NCI-H2227 treated with DMSO at 0.1 percent for 48 hours (cell line): ENCODE measurements around the gene HOTAIR.

Experiments
- DNase-seq: peaks from one replicate; lab custom pipeline; 2025; lab: John Stamatoyannopoulos, UW

The HOTAIR gene

GRCh38 chr12:53988541-53989226 is 13.9 kb upstream of the HOTAIR start:
- DNase-seq, result no peak

DNA sequence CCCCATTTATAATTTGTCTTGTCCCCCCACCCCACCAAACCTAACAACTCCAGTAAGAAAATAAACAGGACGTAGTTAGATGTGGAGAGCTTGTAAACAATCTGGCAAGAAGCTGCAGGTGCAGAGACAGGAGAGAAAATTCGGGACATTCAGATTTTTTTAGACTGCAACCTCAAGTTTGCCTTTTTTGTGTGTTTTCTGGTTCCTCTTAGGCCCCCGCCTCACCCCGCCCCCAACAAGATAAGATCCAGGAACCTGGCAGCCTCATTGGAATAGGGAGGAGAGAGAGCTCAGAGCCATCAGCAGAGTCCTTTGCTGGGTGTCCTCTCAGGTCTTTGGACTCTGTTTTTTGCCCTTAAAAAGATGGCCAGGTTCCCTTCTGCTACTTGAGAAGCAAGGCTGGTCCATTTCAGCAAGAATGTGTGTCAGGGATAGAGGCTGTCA is 13.1 kb upstream of the HOTAIR start:
- DNase-seq, result no peak

DNA sequence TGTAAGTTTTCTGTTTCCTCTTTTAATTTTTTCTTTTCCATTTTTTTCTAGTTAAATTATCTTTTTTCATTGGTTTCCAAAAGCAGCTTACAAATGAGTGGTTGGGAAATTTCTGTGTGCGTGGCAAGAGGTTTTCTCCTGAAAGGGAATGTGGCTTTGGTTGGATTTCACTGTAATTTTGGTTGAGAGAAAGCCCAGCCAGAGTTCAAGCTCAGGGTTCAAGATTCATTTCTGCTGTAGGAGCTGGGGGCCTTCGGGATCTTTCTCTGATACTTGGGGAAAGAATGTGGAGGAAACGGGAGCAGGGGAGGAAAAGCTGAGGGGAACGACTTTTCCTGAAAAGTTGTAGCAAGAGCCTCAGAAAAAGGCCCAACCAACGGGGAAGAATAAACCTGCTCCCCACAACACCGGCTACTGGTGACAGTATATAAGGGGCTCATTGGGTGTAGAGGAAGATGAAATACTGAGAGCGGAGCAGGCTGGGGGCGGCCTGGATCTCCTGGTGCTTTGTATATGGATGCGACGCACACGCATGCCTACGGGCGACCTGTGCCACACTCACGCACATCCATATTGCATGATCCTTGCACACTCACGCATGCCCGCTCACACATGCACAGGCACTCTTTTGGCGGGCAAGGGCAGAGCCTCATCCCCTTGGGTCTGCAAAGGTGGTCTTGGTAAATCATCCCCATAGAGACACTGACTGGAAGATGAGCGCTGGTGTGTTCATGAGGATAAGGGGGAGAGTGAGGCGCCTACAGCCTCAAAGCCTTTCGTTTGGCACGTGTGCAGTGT is 12.1 kb upstream of the HOTAIR start:
- no peak for DNase-seq

DNA sequence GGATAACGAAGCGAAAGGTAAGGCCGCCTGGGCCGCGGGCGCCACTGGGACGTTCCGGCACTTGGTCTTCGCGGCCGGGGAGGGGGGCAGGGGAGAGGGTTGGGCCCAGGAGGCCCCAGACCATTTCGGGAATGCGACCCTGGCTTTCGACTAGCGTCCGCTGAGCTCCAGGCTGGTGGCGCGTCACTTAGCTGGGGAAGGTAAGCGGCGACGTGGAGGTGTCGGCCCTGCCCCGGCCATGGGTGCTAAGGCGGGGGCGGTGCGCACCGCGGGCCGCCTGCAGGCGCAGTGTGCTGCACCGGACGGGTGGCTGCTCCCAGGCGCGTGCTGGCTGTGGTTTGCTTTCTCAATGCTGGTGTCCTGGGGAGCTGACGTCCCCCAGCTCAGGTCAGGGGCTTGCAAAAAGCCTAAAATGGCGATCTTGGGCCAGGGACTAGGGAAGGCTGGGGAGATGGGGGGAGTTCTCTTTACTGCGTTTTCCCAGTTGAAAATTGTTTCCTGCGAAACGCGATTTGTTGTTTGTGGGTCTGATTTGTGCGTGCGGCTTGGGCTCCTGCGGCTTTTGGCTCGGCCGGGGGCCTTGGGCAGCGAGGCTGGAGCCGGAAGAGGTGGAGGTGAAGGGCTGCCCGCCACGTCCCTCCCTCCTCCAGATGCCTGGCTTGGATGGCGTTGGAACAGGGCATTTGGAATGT is 11.4 kb upstream of the HOTAIR start:
- DNase-seq, result no peak

DNA sequence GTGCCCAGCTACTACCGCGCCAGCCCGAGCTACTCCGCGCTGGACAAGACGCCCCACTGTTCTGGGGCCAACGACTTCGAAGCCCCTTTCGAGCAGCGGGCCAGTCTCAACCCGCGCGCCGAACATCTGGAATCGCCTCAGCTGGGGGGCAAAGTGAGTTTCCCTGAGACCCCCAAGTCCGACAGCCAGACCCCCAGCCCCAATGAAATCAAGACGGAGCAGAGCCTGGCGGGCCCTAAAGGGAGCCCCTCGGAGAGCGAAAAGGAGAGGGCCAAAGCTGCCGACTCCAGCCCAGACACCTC is 10.9 kb upstream of the HOTAIR start:
- DNase-seq, result no peak

DNA sequence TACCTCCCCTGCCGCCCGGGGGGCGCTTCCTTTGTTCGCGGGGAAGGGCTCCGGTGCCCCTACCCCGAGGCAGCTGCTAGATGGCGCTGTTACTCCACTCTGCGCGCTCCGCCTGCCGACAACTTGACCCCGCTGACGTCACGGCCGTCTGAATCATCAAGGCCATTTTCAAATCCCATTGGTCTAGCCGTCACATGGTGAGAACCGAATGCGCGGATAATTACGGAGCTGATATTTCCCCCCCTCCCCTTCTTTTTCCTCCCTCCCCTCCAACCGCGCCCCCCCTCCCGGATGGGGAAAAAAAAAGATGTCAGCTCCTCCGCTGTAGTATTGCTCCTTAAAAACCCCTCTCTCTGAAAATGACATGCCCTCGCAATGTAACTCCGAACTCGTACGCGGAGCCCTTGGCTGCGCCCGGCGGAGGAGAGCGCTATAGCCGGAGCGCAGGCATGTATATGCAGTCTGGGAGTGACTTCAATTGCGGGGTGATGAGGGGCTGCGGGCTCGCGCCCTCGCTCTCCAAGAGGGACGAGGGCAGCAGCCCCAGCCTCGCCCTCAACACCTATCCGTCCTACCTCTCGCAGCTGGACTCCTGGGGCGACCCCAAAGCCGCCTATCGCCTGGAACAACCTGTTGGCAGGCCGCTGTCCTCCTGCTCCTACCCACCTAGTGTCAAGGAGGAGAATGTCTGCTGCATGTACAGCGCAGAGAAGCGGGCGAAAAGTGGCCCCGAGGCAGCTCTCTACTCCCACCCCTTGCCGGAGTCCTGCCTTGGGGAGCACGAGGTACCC is 10.3 kb upstream of the HOTAIR start, which contains the start of gene HOXC10:
Gene HOXC10 (plus strand): TSS at position 246 of the 791 bp plus-strand sequence. CDS start 114 bp downstream, at position 360.
- peak; percentile 72 for DNase-seq

DNA sequence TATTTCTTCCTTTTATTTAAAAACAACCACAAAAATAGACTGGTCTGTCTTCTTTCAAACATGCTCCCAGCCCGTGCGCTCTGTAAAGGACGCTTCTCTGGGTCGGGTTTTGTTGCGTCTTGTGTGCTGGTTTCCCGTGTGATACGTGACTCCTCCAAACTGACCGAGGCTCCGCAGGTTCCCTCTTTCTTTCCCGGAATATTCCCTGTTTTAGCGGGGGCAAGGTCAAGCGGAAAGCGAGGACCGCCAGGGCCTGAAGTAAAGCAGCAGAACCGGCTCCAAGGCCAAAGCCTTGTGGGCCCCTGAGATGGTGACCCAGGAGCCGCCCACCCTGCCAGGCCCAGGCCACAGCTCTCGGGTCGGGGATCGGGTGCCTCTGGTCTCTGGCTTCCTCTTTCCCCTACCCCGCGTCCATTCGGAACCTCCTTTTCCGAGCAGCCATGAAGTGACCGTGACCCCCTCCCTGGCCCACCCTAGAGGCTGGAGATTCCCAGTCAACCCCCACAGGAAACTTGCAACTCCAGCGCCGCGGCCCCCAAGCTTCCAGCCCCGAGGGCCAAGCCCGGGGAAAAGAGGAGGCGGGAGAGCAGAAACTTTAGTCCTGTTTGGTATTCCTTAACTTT is 9.3 kb upstream of the HOTAIR start:
- DNase-seq, result no peak

GRCh38 chr12:53983568-53983949 is 8.8 kb upstream of the HOTAIR start:
- DNase-seq, result no peak

DNA sequence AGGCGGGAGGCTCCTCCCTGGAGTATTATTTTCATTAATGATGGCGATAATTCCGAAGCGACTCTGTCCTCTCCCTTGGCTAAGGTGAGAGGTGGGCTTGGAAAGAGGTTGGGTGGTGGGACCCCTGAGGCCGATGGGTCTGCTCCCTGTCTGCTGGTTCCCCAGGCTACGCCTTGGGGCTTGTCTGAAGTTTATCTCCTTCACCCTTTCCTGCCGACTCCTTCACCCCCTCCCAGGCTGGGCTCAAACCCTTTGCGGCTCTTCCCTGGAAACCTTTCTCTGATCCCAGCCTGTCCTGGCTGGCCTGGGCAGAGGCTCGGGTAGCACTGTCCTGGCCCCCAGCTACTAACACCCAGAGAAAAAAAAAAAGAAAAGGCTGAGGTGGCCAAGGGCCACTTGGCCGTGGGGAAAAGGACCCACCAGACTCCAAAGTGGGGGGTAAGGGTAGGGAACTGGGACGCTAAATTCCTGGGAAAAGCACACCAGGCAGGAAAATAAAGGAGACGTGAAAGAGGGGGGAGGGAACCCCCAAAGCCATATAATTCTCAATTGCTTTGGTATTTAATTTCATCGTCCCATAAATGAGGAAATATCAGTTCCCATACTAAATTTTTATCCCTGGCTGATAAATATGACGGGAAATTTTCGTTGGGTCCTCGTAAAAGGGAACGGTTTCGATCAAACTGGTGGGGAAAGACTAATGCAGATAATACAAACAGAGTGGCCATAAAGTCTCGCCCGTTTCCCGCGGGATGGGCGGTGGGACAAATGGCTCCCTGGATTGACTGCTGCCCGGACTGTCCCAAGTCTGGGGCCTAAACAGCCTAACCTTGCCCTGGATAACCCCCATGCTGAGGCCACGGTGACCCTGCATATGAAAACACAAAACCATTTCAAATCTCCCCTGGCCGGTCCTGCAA is 8.2 kb upstream of the HOTAIR start:
- DNase-seq, result no peak

- DNase-seq, result no peak
Measured at GRCh38 chr12:53981634-53982565, 7.1 kb upstream of the HOTAIR start.

- no peak for DNase-seq
Measured at GRCh38 chr12:53980802-53981496, 6.2 kb upstream of the HOTAIR start.

GRCh38 chr12:53980104-53980801 is 5.5 kb upstream of the HOTAIR start:
- DNase-seq, result no peak

DNA sequence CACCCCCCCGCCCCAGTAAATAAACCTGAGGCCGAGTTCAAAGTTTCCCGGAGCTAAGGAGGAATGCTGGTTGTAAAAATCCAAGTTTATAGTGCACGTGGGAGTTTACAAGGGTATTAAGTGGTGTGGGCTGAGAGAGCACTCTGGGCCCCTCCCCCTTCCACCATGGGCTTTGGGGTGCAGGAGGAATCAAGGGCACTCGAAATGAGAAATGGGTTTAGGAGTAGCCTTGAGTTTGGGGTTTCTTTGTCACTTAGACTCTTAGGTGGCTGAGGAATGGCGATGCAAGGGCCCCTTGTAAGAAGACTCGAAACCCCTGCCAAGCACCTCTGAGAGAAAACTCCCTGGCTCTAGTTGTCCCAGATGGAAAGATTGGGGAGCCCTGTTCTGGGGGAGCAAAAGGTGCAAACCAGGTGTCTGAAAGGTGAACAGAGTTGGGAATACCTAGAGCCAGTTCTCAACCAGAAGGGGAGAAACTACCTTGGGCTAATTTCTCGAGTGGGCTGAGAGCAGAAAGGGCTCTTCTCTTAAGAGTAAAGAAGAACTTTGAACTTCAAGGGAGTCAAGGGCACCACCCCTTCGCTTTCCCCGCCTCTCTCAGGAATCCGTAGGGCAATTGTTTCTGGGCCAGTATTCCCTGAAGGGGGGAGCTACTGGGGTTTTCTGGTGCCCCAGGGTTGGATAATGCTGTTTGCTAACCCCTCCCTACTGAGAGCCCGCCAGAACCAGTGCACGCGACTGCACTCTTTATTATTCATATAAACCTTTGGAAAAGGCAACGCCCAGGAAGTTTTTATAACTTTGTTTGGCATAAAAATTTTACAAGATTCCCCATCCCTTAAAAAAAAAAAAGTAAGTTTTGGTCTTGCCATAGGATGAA is 4.0 kb upstream of the HOTAIR start:
- DNase-seq, result no peak

GRCh38 chr12:53977596-53978445 is 3.1 kb upstream of the HOTAIR start:
- DNase-seq, result no peak

DNA sequence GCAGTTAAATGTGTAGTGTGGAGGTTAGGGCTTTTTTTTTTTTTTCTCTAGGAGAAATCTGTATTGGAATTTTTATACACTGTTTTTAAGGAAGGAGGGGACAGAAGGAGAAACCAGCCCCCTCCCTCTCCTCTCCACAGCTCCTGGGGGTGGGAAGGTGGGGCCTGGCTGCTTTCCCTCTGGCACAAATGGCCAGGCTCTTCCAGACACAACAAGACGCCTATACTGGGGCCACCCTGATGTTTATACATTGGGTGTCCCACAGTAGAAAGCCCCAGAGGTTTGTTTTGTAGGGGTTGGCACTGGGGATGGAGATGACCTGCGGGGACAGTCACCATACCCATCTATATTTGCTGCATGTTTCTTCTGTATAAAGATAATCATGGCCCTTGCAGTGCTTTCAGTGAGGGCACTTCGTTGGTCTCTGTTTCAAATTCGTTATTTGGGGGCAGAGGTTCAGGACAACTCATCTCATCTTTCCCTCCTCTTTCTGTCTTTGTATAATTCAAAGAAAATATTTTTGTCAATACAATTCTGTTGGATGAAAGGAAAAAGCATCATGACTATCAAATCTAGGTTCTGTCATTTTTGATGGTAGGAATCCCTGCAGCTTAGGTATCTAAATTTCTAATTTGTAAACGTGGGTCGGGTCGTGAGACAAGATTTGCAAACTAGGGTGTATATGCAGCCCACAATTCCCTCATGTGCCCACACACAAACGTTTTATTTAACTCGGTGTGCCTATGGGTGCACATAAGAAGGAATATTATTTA is 2.3 kb upstream of the HOTAIR start:
- no peak for DNase-seq
